ENCODE measurements around the gene ATXN7L1. TPM values are rescaled to one million over a fixed set of nuclear protein-coding genes. Genes with fewer than 3 reads are reported as not detected.

The ATXN7L1 gene
- total RNA-seq, 2 experiments from 2014 or later = 0.59 TPM; not detected in 1

DNA sequence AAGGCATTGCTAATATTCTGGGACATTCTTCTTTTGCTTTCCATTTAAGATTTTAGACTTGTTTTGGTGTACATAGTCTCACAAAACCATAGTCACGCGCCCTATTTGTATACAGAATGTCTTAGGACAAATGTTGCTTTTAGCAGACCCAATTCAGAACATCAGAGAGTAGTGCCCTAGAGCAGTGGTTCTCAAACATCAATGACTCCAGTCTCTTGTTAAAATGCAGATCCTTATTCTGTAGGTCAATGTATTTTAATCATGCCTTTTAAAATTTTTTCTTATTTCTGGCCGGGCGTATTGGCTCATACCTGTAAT, 167.7 kb downstream of the ATXN7L1 start:
- H4K20me1 ChIP-seq (ENCODE audit: insufficient read depth, low read length) = no peaks in the 10 kb centered on the region
- no peak overlapping the region for H3K27ac ChIP-seq (ENCODE audit: low read depth, low read length, poor library complexity, severe bottlenecking)
- peaks cover 19% of the 10 kb centered on the region; the same call in 1 of the 2 replicates for H3K9me3 ChIP-seq (ENCODE audit: low read length)
- no peaks in the 10 kb centered on the region for H3K36me3 ChIP-seq (ENCODE audit: insufficient read depth, low read length)
- no peak overlapping the region for H3K4me2 ChIP-seq (ENCODE audit: low read length)
- no peak overlapping the region for H2AFZ ChIP-seq (ENCODE audit: low read length)
- ChIA-PET CTCF (ENCODE audit: unreplicated experiment) (no interaction called here), POLR2A (no interaction called here)
- intact Hi-C loops (cut with micrococcal nuclease; ENCODE audit: unreplicated experiment) = no loop called here
- BruUV-seq (replicated peaks) = no TSS peak
- DNase-seq (ENCODE audit: low spot score) = no peak
- H3K79me2 ChIP-seq (ENCODE audit: insufficient read depth, low read depth, low read length) = no peaks in the 10 kb centered on the region
- no peaks in the 10 kb centered on the region for H3K9me2 ChIP-seq (ENCODE audit: insufficient read depth, low read length)
- H3K4me1 ChIP-seq (ENCODE audit: insufficient read depth, low read length, poor library complexity, severe bottlenecking) = no peaks in the 10 kb centered on the region
- no peak overlapping the region for H3K4me3 ChIP-seq (ENCODE audit: low read depth, low read length, poor library complexity, severe bottlenecking)
- no peak for TF ChIP-seq EZH2phosphoT487 (IDR thresholded peaks at IDR 0.05; ENCODE audit: borderline replicate concordance, low read depth, low read length)
- TF ChIP-seq, protein P1, sequence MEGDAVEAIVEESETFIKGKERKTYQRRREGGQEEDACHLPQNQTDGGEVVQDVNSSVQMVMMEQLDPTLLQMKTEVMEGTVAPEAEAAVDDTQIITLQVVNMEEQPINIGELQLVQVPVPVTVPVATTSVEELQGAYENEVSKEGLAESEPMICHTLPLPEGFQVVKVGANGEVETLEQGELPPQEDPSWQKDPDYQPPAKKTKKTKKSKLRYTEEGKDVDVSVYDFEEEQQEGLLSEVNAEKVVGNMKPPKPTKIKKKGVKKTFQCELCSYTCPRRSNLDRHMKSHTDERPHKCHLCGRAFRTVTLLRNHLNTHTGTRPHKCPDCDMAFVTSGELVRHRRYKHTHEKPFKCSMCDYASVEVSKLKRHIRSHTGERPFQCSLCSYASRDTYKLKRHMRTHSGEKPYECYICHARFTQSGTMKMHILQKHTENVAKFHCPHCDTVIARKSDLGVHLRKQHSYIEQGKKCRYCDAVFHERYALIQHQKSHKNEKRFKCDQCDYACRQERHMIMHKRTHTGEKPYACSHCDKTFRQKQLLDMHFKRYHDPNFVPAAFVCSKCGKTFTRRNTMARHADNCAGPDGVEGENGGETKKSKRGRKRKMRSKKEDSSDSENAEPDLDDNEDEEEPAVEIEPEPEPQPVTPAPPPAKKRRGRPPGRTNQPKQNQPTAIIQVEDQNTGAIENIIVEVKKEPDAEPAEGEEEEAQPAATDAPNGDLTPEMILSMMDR (conservative IDR thresholded peaks at IDR 0.05; ENCODE audit: low read length) = no peak

- peaks cover 19% of the 10 kb centered on the region; the same call in 1 of the 2 replicates for H3K9me3 ChIP-seq (ENCODE audit: low read length)
- DNase-seq (ENCODE audit: low spot score) = no peak
- no peaks in the 10 kb centered on the region for H3K36me3 ChIP-seq (ENCODE audit: insufficient read depth, low read length)
- H3K9me2 ChIP-seq (ENCODE audit: insufficient read depth, low read length) = no peaks in the 10 kb centered on the region
- CTCF ChIA-PET (ENCODE audit: unreplicated experiment) = no interaction called here
- H3K4me1 ChIP-seq (ENCODE audit: insufficient read depth, low read length, poor library complexity, severe bottlenecking) = no peaks in the 10 kb centered on the region
- H3K27ac ChIP-seq (ENCODE audit: low read depth, low read length, poor library complexity, severe bottlenecking) = no peak overlapping the region
- BruUV-seq (replicated peaks) = no TSS peak
- H3K4me3 ChIP-seq (ENCODE audit: low read depth, low read length, poor library complexity, severe bottlenecking) = no peak overlapping the region
- TF ChIP-seq EZH2phosphoT487 (IDR thresholded peaks at IDR 0.05; ENCODE audit: borderline replicate concordance, low read depth, low read length) = no peak
- TF ChIP-seq, protein P1 (conservative IDR thresholded peaks at IDR 0.05; ENCODE audit: low read length) = no peak
- H3K4me2 ChIP-seq (ENCODE audit: low read length) = no peak overlapping the region
- H3K79me2 ChIP-seq (ENCODE audit: insufficient read depth, low read depth, low read length) = no peaks in the 10 kb centered on the region
- POLR2A ChIA-PET = no interaction called here
- intact Hi-C loops (cut with micrococcal nuclease; ENCODE audit: unreplicated experiment) = no loop called here
- H4K20me1 ChIP-seq (ENCODE audit: insufficient read depth, low read length) = no peaks in the 10 kb centered on the region
- no peak overlapping the region for H2AFZ ChIP-seq (ENCODE audit: low read length)
Observed at GRCh38 chr7:105707967-105708762, 168.2 kb downstream of the ATXN7L1 start.

- DNase-seq (ENCODE audit: low spot score) = no peak
- H3K27ac ChIP-seq (ENCODE audit: low read depth, low read length, poor library complexity, severe bottlenecking) = no peak overlapping the region
- CTCF ChIA-PET (ENCODE audit: unreplicated experiment) = no interaction called here
- H3K9me3 ChIP-seq (ENCODE audit: low read length) = peaks cover 14% of the 10 kb centered on the region; the same call in 1 of the 2 replicates
- intact Hi-C loops (cut with micrococcal nuclease; ENCODE audit: unreplicated experiment) = no loop called here
- no peaks in the 10 kb centered on the region for H3K9me2 ChIP-seq (ENCODE audit: insufficient read depth, low read length)
- H3K4me3 ChIP-seq (ENCODE audit: low read depth, low read length, poor library complexity, severe bottlenecking) = no peak overlapping the region
- no peaks in the 10 kb centered on the region for H3K4me1 ChIP-seq (ENCODE audit: insufficient read depth, low read length, poor library complexity, severe bottlenecking)
- BruUV-seq (replicated peaks) = no TSS peak
- no peaks in the 10 kb centered on the region for H3K79me2 ChIP-seq (ENCODE audit: insufficient read depth, low read depth, low read length)
- no peaks in the 10 kb centered on the region for H4K20me1 ChIP-seq (ENCODE audit: insufficient read depth, low read length)
- TF ChIP-seq EZH2phosphoT487 (IDR thresholded peaks at IDR 0.05; ENCODE audit: borderline replicate concordance, low read depth, low read length) = no peak
- TF ChIP-seq, protein P1 (conservative IDR thresholded peaks at IDR 0.05; ENCODE audit: low read length) = no peak
- no peak overlapping the region for H3K4me2 ChIP-seq (ENCODE audit: low read length)
- POLR2A ChIA-PET = no interaction called here
- H2AFZ ChIP-seq (ENCODE audit: low read length) = no peak overlapping the region
- no peaks in the 10 kb centered on the region for H3K36me3 ChIP-seq (ENCODE audit: insufficient read depth, low read length)
Observed at GRCh38 chr7:105707381-105707780, 169.0 kb downstream of the ATXN7L1 start.

All from OCI-LY7 (cell line).